GM12801 (cell line): ENCODE measurements around the gene CCDC110.

Source experiments
- CTCF ChIP-seq: IDR thresholded peaks from one replicate; pipeline ENCODE4 v1.5.1; 2011; ENCODE audit warnings: control low read depth; ENCODE audit not compliant: insufficient read length; ENCODE audit errors: extremely low read depth

The CCDC110 gene

DNA sequence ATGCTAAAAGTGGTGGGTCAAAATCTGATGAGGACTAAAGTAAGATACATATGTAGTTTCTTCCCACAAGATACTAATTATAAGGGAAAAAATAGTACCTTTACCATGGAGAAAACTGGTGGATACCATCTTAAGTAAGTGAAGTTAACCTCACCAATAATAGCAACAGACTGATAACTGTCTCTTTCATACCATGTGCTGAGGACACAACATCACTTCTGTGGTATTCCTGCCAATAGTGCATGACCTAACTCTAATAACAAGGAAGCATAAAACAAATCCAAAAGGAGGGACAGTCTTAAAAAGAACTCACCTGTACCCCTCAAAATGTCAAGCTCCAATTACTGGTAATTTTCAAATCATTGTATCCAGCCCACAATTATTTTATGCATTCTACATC lies 54.6 kb downstream of the CCDC110 start:
- no peak for TF ChIP-seq CTCF

- TF ChIP-seq CTCF: no peak
Measured at GRCh38 chr4:185412412-185412811, 59.1 kb downstream of the CCDC110 start.

DNA sequence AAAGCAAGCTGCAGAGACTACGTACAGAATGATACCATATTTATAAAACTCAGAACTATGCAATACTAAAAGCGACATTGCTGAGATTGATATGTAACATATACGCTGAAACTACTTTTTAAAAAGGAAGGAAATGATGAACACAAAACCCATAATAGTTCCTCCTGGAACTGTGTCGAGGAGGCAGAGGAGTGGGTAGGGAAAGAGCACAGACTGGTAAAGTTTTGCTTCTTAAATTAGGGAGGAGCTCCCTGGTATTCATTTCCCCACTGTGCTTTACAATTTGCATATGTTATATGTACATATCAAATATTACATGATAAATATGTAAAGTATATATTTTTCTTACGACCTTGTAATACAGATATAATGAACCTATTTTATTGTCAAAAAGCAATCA lies 59.7 kb downstream of the CCDC110 start:
- TF ChIP-seq CTCF: no peak

- no peak for TF ChIP-seq CTCF
Measured at GRCh38 chr4:185408432-185408831, 63.1 kb downstream of the CCDC110 start.

DNA sequence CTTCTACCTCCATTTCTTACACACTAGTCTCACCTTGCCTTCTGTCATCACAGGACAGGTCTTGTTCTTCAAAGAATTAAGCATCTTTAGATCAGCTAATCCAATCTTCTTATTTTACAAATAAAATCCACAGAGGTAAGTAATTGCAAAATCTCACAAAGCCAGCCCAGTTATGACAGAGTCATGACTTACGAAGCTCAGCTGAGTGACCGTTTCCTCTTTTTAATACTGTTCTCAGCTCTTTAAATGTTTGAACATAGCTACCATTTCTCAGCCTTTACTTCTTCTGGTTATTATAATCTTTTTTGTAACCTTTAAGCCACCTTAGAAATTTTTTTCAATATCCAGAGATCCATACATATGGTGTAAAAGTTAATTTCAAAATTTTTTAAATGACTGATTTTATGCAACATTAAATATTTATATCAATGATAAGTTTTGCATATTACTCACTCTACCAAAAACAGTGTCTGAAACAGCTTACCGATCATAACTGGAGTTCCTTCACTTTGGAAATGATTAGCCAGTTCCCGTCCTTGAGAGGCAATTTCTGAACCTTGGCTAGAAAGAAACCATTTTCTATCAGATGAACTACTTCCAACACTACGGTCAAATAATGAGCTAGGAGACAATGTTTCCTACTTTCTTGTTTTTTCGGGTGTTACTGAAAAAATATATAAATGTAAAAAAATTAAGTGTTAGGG lies 66.1 kb downstream of the CCDC110 start:
- no peak for TF ChIP-seq CTCF

DNA sequence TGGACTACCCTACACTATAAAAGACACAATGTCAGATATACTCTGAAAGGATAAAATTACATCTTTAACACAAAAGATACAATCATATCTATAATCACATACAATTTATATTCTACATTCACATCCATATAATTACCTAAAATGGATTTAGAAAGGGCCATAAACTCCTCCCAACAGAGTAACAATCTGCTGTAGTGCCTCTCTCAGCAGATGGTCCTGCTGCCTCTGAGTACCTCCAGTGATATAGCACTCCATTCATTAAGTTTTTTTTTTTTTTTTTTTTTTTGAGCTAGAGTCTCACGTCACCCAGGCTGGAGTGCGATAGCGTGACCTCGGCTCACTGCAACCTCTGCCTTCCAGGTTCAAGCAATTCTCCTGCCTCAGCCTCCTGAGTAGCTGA lies 67.5 kb downstream of the CCDC110 start:
- TF ChIP-seq CTCF: no peak

DNA sequence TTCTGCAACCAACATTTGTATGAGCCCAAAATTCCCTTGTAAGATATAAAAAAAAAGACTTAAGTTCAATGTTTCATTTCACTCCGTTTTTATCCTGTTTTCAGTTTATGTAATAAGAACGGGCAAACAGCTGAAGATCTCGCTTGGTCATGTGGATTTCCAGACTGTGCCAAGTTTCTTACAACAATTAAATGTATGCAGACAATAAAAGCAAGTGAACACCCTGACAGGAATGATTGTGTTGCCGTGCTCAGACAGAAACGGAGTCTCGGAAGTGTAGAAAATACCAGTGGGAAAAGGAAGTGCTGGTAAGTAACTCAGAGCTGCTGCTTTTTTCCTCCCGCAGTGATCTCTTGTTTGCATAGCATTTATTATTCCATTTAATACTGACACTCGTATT lies 72.1 kb downstream of the CCDC110 start:
- TF ChIP-seq CTCF: no peak
